CD4-positive, alpha-beta T cell treated with Interleukin-2 at 100 ng/mL for 4 hours (primary cell): ENCODE data around the gene TRERF1.

ENCODE experiments used
- DNase-seq: peaks from one replicate; pipeline ENCODE4 v3.0.0-alpha.2; 2020; ENCODE audit warnings: low spot score

Gene TRERF1

GRCh38 chr6:42423244-42423643 lies 28.5 kb downstream of the TRERF1 start:
- no peak for DNase-seq

- no peak for DNase-seq
Measured at GRCh38 chr6:42420741-42421140, 31.0 kb downstream of the TRERF1 start.

GRCh38 chr6:42419490-42420280 lies 32.0 kb downstream of the TRERF1 start:
- DNase-seq = no peak

- DNase-seq = no peak
Measured at GRCh38 chr6:42418724-42419123, 33.0 kb downstream of the TRERF1 start.

- DNase-seq = peak; percentile 87
Measured at GRCh38 chr6:42417641-42418112, 34.0 kb downstream of the TRERF1 start.

GRCh38 chr6:42411406-42411805 lies 40.3 kb downstream of the TRERF1 start:
- no peak for DNase-seq

GRCh38 chr6:42410861-42411260 lies 40.9 kb downstream of the TRERF1 start:
- no peak for DNase-seq

GRCh38 chr6:42409581-42409980 lies 42.1 kb downstream of the TRERF1 start:
- DNase-seq = no peak

- peak; percentile 21 for DNase-seq
Measured at GRCh38 chr6:42407379-42407778, 44.3 kb downstream of the TRERF1 start.

GRCh38 chr6:42406306-42407280 lies 45.1 kb downstream of the TRERF1 start:
- no peak for DNase-seq

- no peak for DNase-seq
Measured at GRCh38 chr6:42405021-42405420, 46.7 kb downstream of the TRERF1 start.

- peak; percentile 59 for DNase-seq
Measured at GRCh38 chr6:42404484-42404883, 47.2 kb downstream of the TRERF1 start.

GRCh38 chr6:42403831-42404230 lies 47.9 kb downstream of the TRERF1 start:
- no peak for DNase-seq

- no peak for DNase-seq
Measured at GRCh38 chr6:42403421-42403820, 48.3 kb downstream of the TRERF1 start.

- DNase-seq = peak; percentile 62
Measured at GRCh38 chr6:42402184-42402583, 49.5 kb downstream of the TRERF1 start.

- no peak for DNase-seq
Measured at GRCh38 chr6:42401613-42401951, 50.1 kb downstream of the TRERF1 start.

GRCh38 chr6:42400886-42401612 lies 50.7 kb downstream of the TRERF1 start:
- DNase-seq = no peak

GRCh38 chr6:42400061-42400760 lies 51.5 kb downstream of the TRERF1 start:
- no peak for DNase-seq

GRCh38 chr6:42396720-42397119 lies 55.0 kb downstream of the TRERF1 start:
- DNase-seq = no peak

GRCh38 chr6:42394881-42395620 lies 56.7 kb downstream of the TRERF1 start:
- no peak for DNase-seq

GRCh38 chr6:42394151-42394550 lies 57.6 kb downstream of the TRERF1 start:
- DNase-seq = no peak
